ENCODE results near the gene NUCB2. TPM values are rescaled to one million over a fixed set of nuclear protein-coding genes. Genes with fewer than 3 reads are reported as not detected.

NUCB2 gene
- total and polyA plus RNA-seq, 10 of the 15 experiments (the other 5 are each of a cell fraction or from before 2014, with no cell fraction given): 16.0 to 74.1 (median 52.1) TPM

- BruUV-seq (replicated peaks): no TSS peak
- intact Hi-C loops (cut with micrococcal nuclease; ENCODE audit: unreplicated experiment) (loop anchor here (2.0 kb wide), 1 partner anchor 121 kb away; no protein-coding TSS in a partner anchor), in situ Hi-C loops (cut with MboI) (no loop called here)
- RAD21 ChIA-PET (ENCODE audit: unreplicated experiment): no interaction called here
- WGBS (ENCODE audit: insufficient coverage, insufficient replicate concordance, low lambda C conversion rate, missing lambda C conversion rate): 2% methylated on average over 52 of the region's 61 CpGs
- SMC1A ChIA-PET (ENCODE audit: uncharacterized antibody, unreplicated experiment): no interaction called here
- no peak within 1 kb of the TSS for H3K9ac ChIP-seq (ENCODE audit: control insufficient read depth, insufficient read depth, low read length)
- H3K9me3 ChIP-seq (replicated peaks; ENCODE audit: control insufficient read depth, insufficient read depth, low read length): no peaks in the 10 kb centered on the region; the same call in 2 of the 3 replicates
- DNase-seq (ENCODE audit: low read depth, low spot score): no peak
- CTCF ChIA-PET: interaction anchor here (0.7 kb wide), 1 partner anchor 247 kb away, joined by 3 read pairs; no protein-coding TSS in a partner anchor
- peaks cover 12% of the 10 kb centered on the region for H3K4me1 ChIP-seq (ENCODE audit: control insufficient read depth, insufficient read depth, low read length)
- H3K36me3 ChIP-seq (ENCODE audit: control insufficient read depth in 2 of 2, insufficient read depth in 2 of 2, low read length in 1 of 2): no peaks in the 10 kb centered on the region
- H3K4me2 ChIP-seq (ENCODE audit: control insufficient read depth, insufficient read depth): peak within 1 kb of the TSS; percentile 98
- H3K27me3 ChIP-seq (replicated peaks in 1 of 2; ENCODE audit: control insufficient read depth in 2 of 2, insufficient read depth in 2 of 2, low read length in 1 of 2): peaks cover 8 to 11% of the 10 kb centered on the region in 2 experiments; a peak in 3 of 4 replicates
- peak; percentile 37; the same call in 2 of the 3 replicates for ATAC-seq
- H3K27ac ChIP-seq (ENCODE audit: control insufficient read depth, insufficient read depth): no peak within 1 kb of the TSS
- peak within 1 kb of the TSS; percentile 43 for H2AFZ ChIP-seq (ENCODE audit: control insufficient read depth, low read depth, low read length)
- no peaks in the 10 kb centered on the region for H3K79me2 ChIP-seq (ENCODE audit: control insufficient read depth, insufficient read depth, low read length)
- POLR2A ChIA-PET: no interaction called here
- no peaks in the 10 kb centered on the region for H4K20me1 ChIP-seq (ENCODE audit: control insufficient read depth, insufficient read depth)
- no peak for FAIRE-seq
- peak within 1 kb of the TSS; percentile 68 for H3K4me3 ChIP-seq
- TF ChIP-seq BCL3 (IDR thresholded peaks at IDR 0.05; ENCODE audit: borderline replicate concordance, insufficient read depth, low read depth, low read length, poor library complexity, severe bottlenecking) (no peak), IRF4 (IDR thresholded peaks at IDR 0.05; ENCODE audit: low read depth, low read length) (no peak), E2F4 (IDR thresholded peaks at IDR 0.05; ENCODE audit: low read depth, low read length) (no peak), ZBTB33 (IDR thresholded peaks at IDR 0.05) (no peak), E2F8 (IDR thresholded peaks at IDR 0.05; ENCODE audit: low read depth, partially characterized antibody) (no peak), EGR1 (IDR thresholded peaks at IDR 0.05; ENCODE audit: borderline replicate concordance in 1 of 2, low read depth in 2 of 2, low read length in 2 of 2) (peak in 1 of 2 experiments; percentile 50; a peak in 1 of 3 replicates), BHLHE40 (IDR thresholded peaks at IDR 0.05; ENCODE audit: borderline replicate concordance in 1 of 2, low read depth in 2 of 2, low read length in 1 of 2) (peak; percentile 40 to 85; a peak in 3 of 4 replicates), IKZF1 (conservative IDR thresholded peaks at IDR 0.05) (peak; percentile 39), FOS (IDR thresholded peaks at IDR 0.05; ENCODE audit: borderline replicate concordance, extremely low read depth, insufficient read length) (no peak), POU2F2 (IDR thresholded peaks at IDR 0.05; ENCODE audit: borderline replicate concordance, low read depth, low read length) (no peak), SKIL (IDR thresholded peaks at IDR 0.05; ENCODE audit: low read depth, poor library complexity, severe bottlenecking) (no peak), GATAD2B (conservative IDR thresholded peaks at IDR 0.05; ENCODE audit: low read depth) (0 out of 2 replicates have a peak, but pooled peaks have one; percentile 19)
These were observed 75.1 kb downstream of the NUCB2 start, which contains the start of gene NCR3LG1 for GRCh38 chr11:17351510-17352176. NCR3LG1 (plus strand) TSS chr11:17351800; CDS start chr11:17351970, 170 bp downstream.

Data from GM12878 (cell line).